DOHH2 (cell line): ENCODE results near the gene MIAT.

Experiments
- H3F3A ChIP-seq: fragments of 200-600 bp; sonication (generic), shearing (Covaris generic); 2 replicates; pipeline ENCODE4 v1.6.0; 2016; ENCODE audit warnings: antibody characterized with exemption, mild to moderate bottlenecking; ENCODE audit not compliant: control insufficient read depth, insufficient read depth
- H3K27ac ChIP-seq: fragments of 200-600 bp; sonication (generic); 2 replicates; pipeline ENCODE4 v1.5.1; 2014; ENCODE audit warnings: low read depth, mild to moderate bottlenecking, low read length, moderate library complexity
- H3K27me3 ChIP-seq: fragments of 200-600 bp; sonication (generic); 2 replicates; pipeline ENCODE4 v1.6.1; 2014; ENCODE audit warnings: mild to moderate bottlenecking, low read length, mixed read lengths; ENCODE audit not compliant: control insufficient read depth
- H3K36me3 ChIP-seq: fragments of 200-600 bp; sonication (generic); 2 replicates; pipeline ENCODE4 v1.6.1; 2014; ENCODE audit warnings: mild to moderate bottlenecking, low read length, moderate library complexity, mixed read lengths; ENCODE audit not compliant: control insufficient read depth
- H3K4me1 ChIP-seq: fragments of 200-600 bp; sonication (generic); 2 replicates; pipeline ENCODE4 v1.6.1; 2014; ENCODE audit warnings: mild to moderate bottlenecking, low read length, mixed read lengths; ENCODE audit not compliant: control insufficient read depth
- H3K4me2 ChIP-seq: fragments of 200-600 bp; sonication (generic); 2 replicates; pipeline ENCODE4 v1.6.0; 2014; ENCODE audit warnings: mild to moderate bottlenecking, low read length, moderate library complexity
- H3K4me3 ChIP-seq: fragments of 200-600 bp; sonication (generic); 2 replicates; pipeline ENCODE4 v1.5.1; 2014; ENCODE audit warnings: mild to moderate bottlenecking, low read length, mixed read lengths
- H3K79me2 ChIP-seq: fragments of 200-600 bp; sonication (generic); 2 replicates; pipeline ENCODE4 v1.6.1; 2014; ENCODE audit warnings: mild to moderate bottlenecking, low read length, mixed read lengths; ENCODE audit not compliant: control insufficient read depth
- H3K9me2 ChIP-seq: fragments of 200-600 bp; sonication (generic); replicated peaks from 2 replicates; pipeline ENCODE4 v1.6.1; 2014; ENCODE audit warnings: mild to moderate bottlenecking, low read length, mixed read lengths; ENCODE audit not compliant: control insufficient read depth
- H3K9me3 ChIP-seq: fragments of 200-600 bp; sonication (generic); 2 replicates; pipeline ENCODE4 v1.6.1; 2014; ENCODE audit warnings: antibody characterized with exemption, low read length, mixed read lengths; ENCODE audit not compliant: control insufficient read depth, insufficient read depth
- H4K20me1 ChIP-seq: fragments of 200-600 bp; sonication (generic); 2 replicates; pipeline ENCODE4 v1.6.0; 2014; ENCODE audit warnings: low read depth, mild to moderate bottlenecking, antibody characterized with exemption, low read length, moderate library complexity; ENCODE audit not compliant: control insufficient read depth, insufficient read depth
- CTCF ChIP-seq: fragments of 200-600 bp; sonication (generic); IDR thresholded peaks from one replicate; pipeline ENCODE4 v1.5.1; 2014; ENCODE audit warnings: antibody characterized with exemption, mild to moderate bottlenecking, low read depth, low read length; ENCODE audit not compliant: poor library complexity, severe bottlenecking
- EZH2phosphoT487 ChIP-seq: fragments of 200-600 bp; sonication (generic); IDR thresholded peaks from 2 replicates; pipeline ENCODE4 v1.6.1; 2017; ENCODE audit warnings: borderline replicate concordance, mild to moderate bottlenecking, antibody characterized with exemption, low read length, moderate library complexity, mixed read lengths

The MIAT gene

GRCh38 chr22:26658161-26658560 is 773 bp downstream of the MIAT start:
- Histone ChIP-seq H3K9me2 (no peaks in the 10 kb centered on the region), H3K4me2 (peak overlapping the region; percentile 96), H3K27me3 (peaks cover 18% of the 10 kb centered on the region), H3K4me3 (peak overlapping the region; percentile 73), H3K9me3 (no peaks in the 10 kb centered on the region), H4K20me1 (no peaks in the 10 kb centered on the region), H3K79me2 (no peaks in the 10 kb centered on the region), H3K36me3 (no peaks in the 10 kb centered on the region), H3F3A (peaks cover 25% of the 10 kb centered on the region), H3K27ac (no peak overlapping the region), H3K4me1 (peaks cover 53% of the 10 kb centered on the region)
- TF ChIP-seq CTCF = no peak
- TF ChIP-seq EZH2phosphoT487 = no peak

- Histone ChIP-seq H3K4me3 (peak overlapping the region; percentile 73), H3K9me2 (no peaks in the 10 kb centered on the region), H3K27me3 (peaks cover 17% of the 10 kb centered on the region), H3K4me2 (peak overlapping the region; percentile 96), H3K27ac (peak overlapping the region; percentile 9; the same call in 1 of the 2 replicates), H3K79me2 (no peaks in the 10 kb centered on the region), H3F3A (peaks cover 25% of the 10 kb centered on the region), H3K36me3 (no peaks in the 10 kb centered on the region), H3K4me1 (peaks cover 60% of the 10 kb centered on the region), H3K9me3 (no peaks in the 10 kb centered on the region), H4K20me1 (no peaks in the 10 kb centered on the region)
- TF ChIP-seq CTCF (no peak), EZH2phosphoT487 (no peak)
Measured at GRCh38 chr22:26658671-26659478, 1.5 kb downstream of the MIAT start.

- no peaks in the 10 kb centered on the region for H3K9me3 ChIP-seq
- TF ChIP-seq CTCF (no peak), EZH2phosphoT487 (no peak)
- H3K27me3 ChIP-seq = peaks cover 17% of the 10 kb centered on the region
- no peak overlapping the region for H3K4me3 ChIP-seq
- peaks cover 75% of the 10 kb centered on the region for H3K4me1 ChIP-seq
- H3K79me2 ChIP-seq = no peaks in the 10 kb centered on the region
- H3K4me2 ChIP-seq = no peak overlapping the region
- no peaks in the 10 kb centered on the region for H3K36me3 ChIP-seq
- H3K27ac ChIP-seq = no peak overlapping the region
- no peaks in the 10 kb centered on the region for H4K20me1 ChIP-seq
- H3K9me2 ChIP-seq = no peaks in the 10 kb centered on the region
- peaks cover 29% of the 10 kb centered on the region for H3F3A ChIP-seq
Measured at GRCh38 chr22:26660356-26660755, 3.0 kb downstream of the MIAT start.
